AG08396 (cell line): ENCODE results near the gene MYLK.
"Not testable (repeated sequence)": the region's sequence is repeated elsewhere in the genome, so short reads cannot be mapped to it uniquely, and the experiment has no call there.

Experiments
- DNase-seq: peaks from one replicate; pipeline ENCODE4 v3.0.0; 2012; ENCODE audit warnings: low spot score, mixed read lengths

MYLK gene

DNA sequence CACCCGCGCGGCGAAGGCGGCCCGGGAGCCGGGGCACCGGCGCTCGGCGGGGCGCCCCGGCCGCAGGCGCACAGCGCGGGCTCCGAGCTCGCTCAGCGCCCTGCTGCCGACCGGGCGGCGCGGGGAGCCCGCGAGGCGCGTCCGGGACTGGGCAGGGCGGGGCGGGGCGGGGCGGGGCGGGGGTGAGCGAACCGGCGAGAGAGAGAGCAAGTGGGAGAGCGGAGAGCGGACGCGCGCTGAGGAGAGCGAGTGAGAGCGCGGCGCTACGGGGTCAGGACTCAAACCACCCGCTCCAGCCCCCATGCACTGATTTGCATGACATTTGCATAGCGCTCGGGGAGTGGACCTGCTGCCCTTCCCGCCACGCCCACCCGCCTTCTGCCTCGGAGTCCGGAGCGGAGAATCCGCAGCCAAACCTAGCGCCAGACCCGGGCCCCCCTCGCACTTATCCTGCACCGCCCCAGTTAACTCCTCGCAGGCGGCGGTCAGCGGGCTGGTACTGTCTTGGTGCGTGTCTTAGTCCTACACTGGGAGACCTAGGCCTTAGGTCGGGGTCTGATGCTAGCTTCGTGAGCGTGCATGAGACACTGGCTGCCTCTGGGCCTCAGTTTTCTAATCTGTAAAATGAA, at the start of gene MYLK:
Gene MYLK, minus strand, starts transcription at position 130 of the 629 bp plus-strand sequence. CDS start 90,491 bp downstream, outside the sequence.
- peak; percentile 94 for DNase-seq

DNA sequence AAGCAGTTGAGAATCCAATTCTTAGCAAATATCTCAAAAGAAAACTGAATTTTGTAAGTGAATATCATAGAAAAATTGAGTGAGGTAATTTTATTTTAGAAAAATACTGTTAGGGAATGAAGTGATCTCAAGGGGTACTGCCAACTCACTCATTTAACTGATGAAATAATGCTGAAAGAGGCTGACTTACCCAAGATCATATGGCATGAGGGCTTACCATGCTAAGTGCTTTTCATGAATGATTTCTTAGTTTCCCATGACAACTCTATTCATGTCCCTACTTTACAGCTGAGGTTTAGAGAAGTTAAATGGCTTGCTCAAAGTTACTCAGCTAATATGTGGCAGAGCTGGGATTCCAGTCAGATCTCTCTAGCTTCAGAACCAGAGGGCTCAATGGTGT, 46.3 kb upstream of the MYLK start:
- DNase-seq = no peak

GRCh38 chr3:123929325-123929724, 45.2 kb upstream of the MYLK start:
- DNase-seq = no peak

GRCh38 chr3:123926396-123926795, 42.3 kb upstream of the MYLK start:
- no peak for DNase-seq

DNA sequence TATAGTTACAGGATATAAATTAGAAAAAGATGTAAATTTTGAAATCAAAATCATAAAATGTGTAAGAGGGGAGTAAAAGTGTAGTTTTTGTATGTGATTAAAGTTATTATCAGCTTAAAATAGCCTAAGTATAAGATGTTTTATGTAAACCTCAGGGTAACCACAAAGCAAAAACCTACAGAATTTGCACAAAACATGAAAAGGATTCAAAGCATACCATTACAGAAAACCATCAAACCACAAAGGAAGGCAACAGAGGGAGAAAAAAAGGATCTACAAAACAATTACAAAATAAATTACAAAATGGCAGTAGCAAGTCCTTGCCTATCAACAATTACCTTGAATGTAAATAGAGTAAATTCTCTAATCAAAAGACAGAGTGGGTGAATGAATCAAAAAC, 36.7 kb upstream of the MYLK start:
- no peak for DNase-seq

DNA sequence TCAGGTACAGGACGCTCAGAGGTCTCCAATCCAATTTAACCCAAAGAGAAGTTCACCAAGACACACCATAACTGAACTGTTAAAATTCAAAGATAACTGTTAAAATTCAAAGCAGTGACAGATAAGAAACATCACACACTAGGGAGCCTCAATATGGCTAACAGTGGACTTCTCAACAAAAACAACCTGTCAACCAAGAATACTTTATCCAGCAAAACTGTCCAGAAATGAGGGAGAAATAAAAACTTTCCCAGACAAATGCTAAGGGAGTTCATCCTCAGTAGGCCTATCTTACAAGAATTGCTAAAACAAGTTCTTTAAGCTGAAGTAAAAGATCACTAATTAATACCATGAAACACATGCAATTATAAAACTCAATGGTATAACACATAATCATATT, 36.3 kb upstream of the MYLK start:
- no peak for DNase-seq

- no peak for DNase-seq
Observed at GRCh38 chr3:123919353-123919752, 35.2 kb upstream of the MYLK start.

DNA sequence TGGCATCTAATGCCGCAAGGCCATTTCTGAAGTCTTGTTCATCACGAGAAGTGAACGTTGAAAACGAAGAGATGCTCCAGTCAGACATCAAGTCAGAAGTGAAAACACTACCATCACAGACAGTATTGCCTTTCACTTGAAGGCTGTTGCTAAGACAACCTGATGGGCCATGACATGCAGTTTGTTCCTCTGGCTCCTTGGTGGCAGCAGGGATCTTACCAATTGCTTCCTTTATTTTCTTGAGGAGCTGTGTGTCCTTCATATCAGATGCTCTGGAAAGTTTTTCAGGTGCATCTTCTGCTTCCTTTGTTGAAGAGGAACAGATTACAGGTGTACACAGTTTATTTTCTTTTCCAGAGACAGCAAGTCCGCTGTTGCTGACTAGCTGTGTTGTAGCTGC, 30.7 kb upstream of the MYLK start:
- no peak for DNase-seq

DNA sequence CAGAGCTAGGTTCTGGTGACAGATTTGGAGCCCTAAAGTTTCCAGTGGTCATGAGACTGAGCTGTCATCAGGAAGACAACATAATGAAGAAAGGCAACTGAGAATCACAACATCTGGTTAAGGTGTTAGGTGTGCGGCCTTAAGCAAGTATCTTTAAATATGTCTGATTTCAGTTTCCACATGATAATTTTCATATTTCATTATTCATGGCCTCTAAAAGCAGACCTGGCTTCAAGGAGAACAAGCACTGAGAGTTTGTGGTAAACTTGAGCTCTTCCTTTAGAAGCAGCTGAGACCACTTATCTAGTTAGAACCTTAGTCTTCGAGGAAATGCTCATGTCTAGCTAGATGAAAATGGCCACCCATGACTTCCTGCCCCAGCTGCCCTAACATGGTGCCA, 25.7 kb upstream of the MYLK start:
- no peak for DNase-seq

- no peak for DNase-seq
Observed at GRCh38 chr3:123907720-123908119, 23.6 kb upstream of the MYLK start.

GRCh38 chr3:123899300-123899865, 15.3 kb upstream of the MYLK start:
- no peak for DNase-seq

- no peak for DNase-seq
Observed at GRCh38 chr3:123893012-123893411, 8.9 kb upstream of the MYLK start.

- no peak for DNase-seq
Observed at GRCh38 chr3:123892195-123892594, 8.1 kb upstream of the MYLK start.

DNA sequence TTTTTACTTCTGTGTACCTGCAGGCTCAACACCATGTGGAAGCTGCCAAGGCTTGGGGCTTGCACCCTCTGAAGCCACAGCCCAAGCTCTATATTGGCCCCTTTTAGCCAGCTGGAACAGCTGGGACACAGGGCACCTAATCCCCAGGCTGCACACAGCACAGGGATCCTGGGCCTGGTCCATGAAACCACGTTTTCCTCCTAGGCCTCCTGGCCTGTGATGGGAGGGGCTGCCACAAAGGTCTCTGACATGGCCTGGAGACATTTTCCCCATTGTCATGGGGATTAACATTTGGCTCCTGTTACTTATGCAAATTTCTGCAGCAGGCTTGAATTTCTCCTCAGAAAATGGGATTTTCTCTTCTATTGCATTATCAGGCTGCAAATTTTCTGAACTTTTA, 6.9 kb upstream of the MYLK start:
- DNase-seq = not testable (repeated sequence)

- not testable (repeated sequence) for DNase-seq
Observed at GRCh38 chr3:123890162-123890561, 6.0 kb upstream of the MYLK start.

DNA sequence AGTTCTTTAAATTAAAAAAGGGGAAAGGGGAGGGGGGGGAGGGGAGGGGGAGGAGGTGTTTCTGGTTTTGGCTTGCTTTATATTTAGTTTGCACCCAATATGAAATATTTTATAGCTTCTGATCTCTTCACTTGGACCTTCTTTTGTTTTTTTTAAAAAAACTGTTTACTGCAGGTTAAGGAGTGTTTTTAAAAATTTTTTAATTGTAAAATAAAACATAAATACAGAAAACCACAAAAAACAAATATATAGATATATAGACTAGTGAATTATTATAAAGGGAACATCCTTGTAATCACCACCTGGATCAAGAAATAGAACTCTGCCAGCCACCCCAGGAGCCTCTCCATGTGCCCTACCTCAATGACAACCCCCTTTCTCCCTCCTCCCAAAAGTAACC, 861 bp upstream of the MYLK start:
- DNase-seq = no peak

DNA sequence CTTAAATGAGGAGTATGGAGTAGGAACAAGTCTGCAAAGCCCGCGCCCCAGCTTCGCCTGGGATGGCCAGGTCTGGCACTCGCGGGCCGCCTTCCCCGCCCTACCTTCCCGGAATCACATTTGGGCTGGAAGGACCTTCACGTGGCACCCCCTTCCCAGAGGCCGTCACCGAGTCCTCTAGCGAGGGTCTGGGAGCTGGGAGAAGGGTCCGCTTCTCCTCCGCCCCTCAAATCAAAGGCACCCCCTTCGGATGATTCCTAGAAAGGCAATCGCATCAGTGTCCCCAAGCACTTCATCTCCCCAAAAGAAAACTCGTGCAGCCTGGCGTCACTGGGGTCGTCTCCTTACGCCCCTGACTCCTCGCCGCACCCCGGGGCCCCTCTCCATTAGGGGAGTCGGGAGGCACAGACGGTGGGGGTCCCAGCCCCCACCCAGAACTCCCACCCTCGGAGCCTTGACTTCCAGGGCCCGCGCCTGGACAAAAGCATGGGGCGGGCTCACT, 380 bp downstream of the MYLK start:
- peak; percentile 34 for DNase-seq

DNA sequence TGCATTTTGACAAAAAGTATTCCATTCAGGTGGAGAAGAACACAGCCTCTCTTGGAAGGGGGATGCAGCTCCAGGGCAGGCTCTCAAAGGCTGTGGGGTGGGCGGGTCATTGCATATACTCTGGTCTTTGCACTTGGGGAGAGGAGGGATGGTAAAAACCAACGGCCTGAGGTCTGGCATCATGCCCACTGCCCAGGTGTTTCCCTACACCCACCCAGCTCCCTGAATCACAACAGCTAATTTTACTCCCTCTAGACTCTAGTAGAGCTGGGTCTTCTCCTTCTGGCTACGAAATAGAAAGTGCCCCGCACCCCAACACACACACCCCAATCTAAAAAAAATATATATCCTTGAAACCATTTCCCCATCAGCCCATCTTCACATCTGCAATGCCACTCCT, 1.0 kb downstream of the MYLK start:
- no peak for DNase-seq

DNA sequence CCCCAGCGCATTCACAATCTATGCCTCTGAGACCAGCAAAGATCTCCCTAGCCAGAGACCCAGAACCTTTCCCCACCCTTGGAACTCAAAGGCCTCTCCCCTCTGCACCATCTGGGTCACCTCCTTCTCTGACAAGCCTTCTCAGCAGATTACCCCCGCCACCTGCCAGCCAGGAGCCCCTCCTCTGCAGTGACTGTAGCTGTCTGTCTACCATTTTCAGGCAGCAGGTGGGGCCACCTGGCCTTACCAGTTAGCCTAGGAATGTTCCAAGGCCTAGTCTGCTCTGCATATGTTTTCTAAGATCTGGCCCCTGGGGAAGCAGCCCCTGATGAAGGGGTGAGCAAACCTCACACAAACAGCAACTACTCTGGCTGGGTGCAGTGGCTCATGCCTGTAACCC, 2.4 kb downstream of the MYLK start:
- no peak for DNase-seq

GRCh38 chr3:123880998-123881561, 3.1 kb downstream of the MYLK start:
- DNase-seq = peak; percentile 42

DNA sequence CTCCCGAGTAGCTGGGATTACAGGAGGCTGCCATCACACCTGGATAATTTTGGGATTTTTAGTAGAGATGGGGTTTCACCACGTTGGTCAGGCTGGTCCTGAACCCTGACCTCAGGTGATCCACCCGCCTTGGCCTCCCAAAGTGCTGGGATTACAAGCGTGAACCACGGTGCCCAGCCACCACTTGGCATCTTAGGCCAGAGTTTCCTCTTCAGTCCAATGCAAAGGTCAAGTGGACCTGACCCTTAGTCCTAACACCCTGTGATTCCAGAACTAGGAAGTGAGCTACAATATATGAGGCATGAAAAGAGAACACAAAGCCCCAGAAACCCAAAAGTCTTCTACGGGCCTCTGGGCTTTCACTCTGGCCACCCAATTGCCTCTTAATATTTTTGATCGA, 5.3 kb downstream of the MYLK start:
- no peak for DNase-seq

DNA sequence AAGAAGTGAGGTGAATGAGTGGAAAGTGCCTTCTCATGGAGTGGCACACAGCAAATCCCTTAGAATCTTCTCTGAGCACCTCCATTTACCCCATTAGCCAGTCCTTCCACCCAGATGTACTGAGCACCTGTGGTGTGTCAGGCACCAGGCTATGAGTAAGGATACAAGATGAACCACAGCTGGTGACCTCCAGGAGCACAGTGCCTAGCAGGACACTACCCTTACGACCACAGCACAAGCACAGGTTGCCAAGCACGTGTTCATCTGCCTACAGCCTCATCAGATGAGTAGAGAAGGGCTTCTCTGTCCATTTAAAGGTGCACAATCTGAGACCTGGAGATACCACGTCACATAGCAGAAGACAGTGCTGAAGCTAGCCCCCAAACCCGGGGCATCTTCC, 6.2 kb downstream of the MYLK start:
- DNase-seq = no peak

DNA sequence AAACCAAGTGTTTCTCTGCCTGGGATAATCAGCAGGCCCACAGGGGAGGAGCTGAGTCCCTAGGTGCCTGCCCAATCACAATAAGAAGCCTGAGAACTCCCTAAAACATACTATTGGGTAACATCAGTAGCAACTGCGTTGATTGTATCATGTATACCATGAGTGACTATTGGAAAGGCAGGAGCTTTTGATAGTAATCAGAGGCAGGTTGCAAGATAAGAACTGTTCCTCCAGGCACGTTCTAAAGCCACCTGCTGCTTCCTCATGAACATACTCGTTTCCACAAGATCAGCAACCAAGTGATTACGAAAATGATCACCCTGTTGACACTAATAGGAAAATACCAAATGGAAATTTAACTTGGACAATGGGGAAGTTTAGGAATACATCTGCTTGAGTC, 6.7 kb downstream of the MYLK start:
- no peak for DNase-seq

DNA sequence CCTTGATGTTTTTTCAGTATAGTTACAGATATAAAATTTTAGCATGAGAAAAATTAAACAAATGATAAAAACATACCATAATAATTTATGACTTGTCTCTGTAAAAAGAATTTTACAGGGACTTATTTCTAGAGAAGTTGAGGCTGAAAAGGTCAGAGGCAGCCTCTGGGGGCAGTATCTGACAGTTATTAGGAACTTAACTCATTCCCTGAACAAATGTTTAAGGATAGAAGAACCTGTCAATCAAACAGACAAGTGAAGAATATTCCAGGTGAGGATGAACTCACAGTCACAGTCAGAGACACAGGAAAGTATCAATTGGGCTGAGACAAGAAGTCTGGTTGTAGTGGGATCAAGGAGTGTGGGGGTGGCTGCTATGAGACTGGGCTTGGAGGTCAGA, 7.3 kb downstream of the MYLK start:
- no peak for DNase-seq
